H1 (cell line): ENCODE measurements around the gene MYO18A. TPM values are rescaled to one million over a fixed set of nuclear protein-coding genes. Genes with fewer than 3 reads are reported as not detected.

Experiments
- CTCF ChIA-PET: fragments of 300-600 bp; sonication (Branson Sonifier 250); formaldehyde crosslinking; loops from one replicate; lab custom pipeline; 2021; ENCODE audit not compliant: partially characterized antibody; lab: Charles Lee
- POLR2A ChIA-PET: fragments of 300-600 bp; sonication (Branson Sonifier 250); formaldehyde crosslinking; loops from one replicate; lab custom pipeline; 2021; ENCODE audit warnings: inconsistent platforms; ENCODE audit not compliant: partially characterized antibody; lab: Charles Lee
- DNase-seq, 2 experiments: peaks; one replicate each; pipeline versions ENCODE4 v3.0.0 to v3.0.0-alpha.2; 2010 to 2022; ENCODE audit warnings: low spot score in 2 of 2, low read depth in 1 of 2, mixed read lengths in 1 of 2
- FAIRE-seq: peaks from 2 replicates; lab custom pipeline; 2011; peaks lifted over from hg19 to GRCh38; lab: Jason Lieb, UNC
- H2AFZ ChIP-seq: 2 replicates; pipeline ENCODE4 v1.8.1; 2012; ENCODE audit warnings: low read length, inconsistent platforms
- H2AK5ac ChIP-seq: 2 replicates; pipeline ENCODE4 v1.6.1; 2013; ENCODE audit warnings: low read depth, low read length
- H2BK120ac ChIP-seq: replicated peaks from 2 replicates; pipeline ENCODE3; 2013; ENCODE audit warnings: low read depth, low read length, inconsistent platforms
- H2BK12ac ChIP-seq: 2 replicates; pipeline ENCODE4 v1.6.1; 2013; ENCODE audit warnings: low read depth, low read length
- H2BK15ac ChIP-seq: 2 replicates; pipeline ENCODE4 v1.6.1; 2013; ENCODE audit warnings: low read length
- H2BK20ac ChIP-seq: 2 replicates; pipeline ENCODE4 v1.6.1; 2013; ENCODE audit warnings: low read length
- H2BK5ac ChIP-seq: 2 replicates; pipeline ENCODE4 v1.6.1; 2013; ENCODE audit warnings: low read depth, low read length
- H3K14ac ChIP-seq: 2 replicates; pipeline ENCODE4 v1.6.1; 2013; ENCODE audit warnings: inconsistent platforms; ENCODE audit not compliant: insufficient read length
- H3K18ac ChIP-seq: 2 replicates; pipeline ENCODE4 v1.6.1; 2013; ENCODE audit warnings: low read length; ENCODE audit errors: extremely low read depth
- H3K23ac ChIP-seq: 2 replicates; pipeline ENCODE4 v1.6.1; 2013; ENCODE audit warnings: inconsistent platforms; ENCODE audit not compliant: insufficient read length
- H3K23me2 ChIP-seq: 2 replicates; pipeline ENCODE4 v1.6.1; 2013; ENCODE audit warnings: low read depth, low read length
- H3K27ac ChIP-seq: 2 replicates; pipeline ENCODE4 v1.6.1; 2011; ENCODE audit warnings: low read depth, low read length, inconsistent platforms
- H3K27me3 ChIP-seq, 4 experiments: replicated peaks in 1 of 4; 1 replicate in 1 of 4; 2 replicates in 3 of 4; pipeline versions ENCODE4 v1.6.1 to v1.8.1; 2011 to 2013; ENCODE audit warnings: low read length in 3 of 4, mild to moderate bottlenecking in 3 of 4, inconsistent platforms in 2 of 4, mixed read lengths in 2 of 4, moderate library complexity in 1 of 4; ENCODE audit not compliant: control insufficient read depth in 3 of 4, insufficient read depth in 3 of 4; ENCODE audit errors: extremely low read depth in 1 of 4
- H3K36me3 ChIP-seq, 4 experiments: 2 replicates each; pipeline versions ENCODE4 v1.6.1 to v1.8.1; 2011 to 2013; ENCODE audit warnings: mild to moderate bottlenecking in 4 of 4, low read length in 3 of 4, moderate library complexity in 2 of 4, control low read depth in 1 of 4, inconsistent platforms in 1 of 4; ENCODE audit not compliant: insufficient read depth in 4 of 4, control insufficient read depth in 2 of 4
- H3K4ac ChIP-seq: replicated peaks from 2 replicates; pipeline ENCODE3; 2013; ENCODE audit warnings: low read length, low read depth, mixed read lengths, inconsistent platforms; ENCODE audit not compliant: insufficient read length
- H3K4me1 ChIP-seq, 4 experiments: replicated peaks in 1 of 4; 1 replicate in 1 of 4; 2 replicates in 3 of 4; pipeline versions ENCODE4 v1.6.1 to v1.8.1; 2011 to 2013; ENCODE audit warnings: low read length in 3 of 4, inconsistent platforms in 2 of 4, mixed read lengths in 1 of 4; ENCODE audit not compliant: insufficient read depth in 4 of 4, control insufficient read depth in 3 of 4
- H3K4me2 ChIP-seq, 2 experiments: 2 replicates each; pipeline versions ENCODE4 v1.6.1 to v1.8.1; 2011 to 2013; ENCODE audit warnings: low read depth in 2 of 2, low read length in 2 of 2, control low read depth in 1 of 2, inconsistent platforms in 1 of 2, mild to moderate bottlenecking in 1 of 2; ENCODE audit not compliant: insufficient read depth in 1 of 2
- H3K4me3 ChIP-seq, 4 experiments: fragments of 200-600, 300-600 bp in 1 of 4; sonication (generic), shearing (Covaris generic), sonication (Bioruptor Twin) in 1 of 4; 2 replicates each; pipeline versions ENCODE4 v1.5.1 to v1.8.1; 2011 to 2016; ENCODE audit warnings: low read length in 4 of 4, low read depth in 3 of 4, control low read depth in 2 of 4, inconsistent platforms in 2 of 4, mild to moderate bottlenecking in 2 of 4, mixed read lengths in 1 of 4, moderate library complexity in 1 of 4; ENCODE audit not compliant: insufficient read depth in 2 of 4; ENCODE audit errors: extremely low read depth in 1 of 4
- H3K56ac ChIP-seq: replicated peaks from 2 replicates; pipeline ENCODE3; 2013; ENCODE audit warnings: low read depth, mild to moderate bottlenecking, mixed read lengths, low read length, inconsistent platforms; ENCODE audit not compliant: insufficient read length
- H3K79me1 ChIP-seq: 2 replicates; pipeline ENCODE4 v1.6.1; 2013; ENCODE audit warnings: low read depth, low read length, control low read depth
- H3K79me2 ChIP-seq, 2 experiments: 2 replicates each; pipeline versions ENCODE4 v1.6.1 to v1.8.1; 2012 to 2013; ENCODE audit warnings: low read length in 2 of 2, mild to moderate bottlenecking in 2 of 2, inconsistent platforms in 1 of 2; ENCODE audit not compliant: insufficient read depth in 2 of 2, control insufficient read depth in 1 of 2
- H3K9ac ChIP-seq, 4 experiments: replicated peaks in 1 of 4; 1 replicate in 1 of 4; 2 replicates in 3 of 4; pipeline versions ENCODE4 v1.6.1 to v1.8.1; 2011 to 2013; ENCODE audit warnings: low read depth in 3 of 4, low read length in 3 of 4, control low read depth in 2 of 4, mild to moderate bottlenecking in 2 of 4, moderate library complexity in 2 of 4, inconsistent platforms in 1 of 4; ENCODE audit errors: extremely low read depth in 1 of 4
- H3K9me3 ChIP-seq, 2 experiments: 2 replicates each; pipeline versions ENCODE4 v1.6.1 to v1.8.1; 2012 to 2013; ENCODE audit warnings: mild to moderate bottlenecking in 2 of 2, moderate library complexity in 2 of 2, control low read depth in 1 of 2, inconsistent platforms in 1 of 2, low read depth in 1 of 2, low read length in 1 of 2, mixed read lengths in 1 of 2; ENCODE audit not compliant: insufficient read depth in 2 of 2
- H4K20me1 ChIP-seq, 2 experiments: replicated peaks in 1 of 2; 2 replicates each; pipeline versions ENCODE3 to v1.8.1; 2011 to 2013; ENCODE audit warnings: inconsistent platforms in 2 of 2, low read length in 2 of 2, mild to moderate bottlenecking in 1 of 2; ENCODE audit not compliant: insufficient read depth in 2 of 2, control insufficient read depth in 1 of 2
- H4K5ac ChIP-seq: 2 replicates; pipeline ENCODE4 v1.6.1; 2013; ENCODE audit warnings: low read length, low read depth, mixed read lengths, inconsistent platforms; ENCODE audit not compliant: insufficient read length
- H4K8ac ChIP-seq: 2 replicates; pipeline ENCODE4 v1.8.0; 2013; ENCODE audit warnings: mild to moderate bottlenecking, moderate library complexity, low read length, inconsistent platforms; ENCODE audit not compliant: insufficient read depth; ENCODE audit errors: extremely low read depth
- H4K91ac ChIP-seq: replicated peaks from 2 replicates; pipeline ENCODE3; 2013; ENCODE audit warnings: low read length, mixed read lengths, inconsistent platforms; ENCODE audit not compliant: insufficient read length
- CHD2 ChIP-seq: IDR thresholded peaks from 2 replicates; pipeline ENCODE4 v1.6.1; 2012; ENCODE audit warnings: low read length, improper control_type of control experiment
- CTBP2 ChIP-seq: IDR thresholded peaks from 2 replicates; pipeline ENCODE4 v1.7.0; 2011; ENCODE audit warnings: borderline replicate concordance, mild to moderate bottlenecking, moderate library complexity, mixed read lengths, low read length; ENCODE audit not compliant: insufficient read depth, insufficient read length
- EGR1 ChIP-seq: IDR thresholded peaks from 2 replicates; pipeline ENCODE4 v1.6.1; 2011; ENCODE audit warnings: low read depth, low read length, borderline replicate concordance
- KDM1A ChIP-seq: fragments of 200-600, 300-600 bp; sonication (generic); IDR thresholded peaks from 2 replicates; pipeline ENCODE4 v1.7.1; 2016; ENCODE audit warnings: mild to moderate bottlenecking, low read length, borderline replicate concordance
- KDM4A ChIP-seq: IDR thresholded peaks from one replicate; pipeline ENCODE4 v1.7.1; 2012; ENCODE audit warnings: low read depth, mild to moderate bottlenecking, moderate library complexity, low read length, inconsistent platforms; ENCODE audit not compliant: severe bottlenecking
- RNF2 ChIP-seq: fragments of 200-900, 300-1000 bp; sonication (generic); IDR thresholded peaks from 2 replicates; pipeline ENCODE4 v1.7.1; 2016; ENCODE audit warnings: borderline replicate concordance, low read depth, mild to moderate bottlenecking, antibody characterized with exemption, low read length; ENCODE audit not compliant: poor library complexity, severe bottlenecking; ENCODE audit errors: missing control alignments
- SIRT6 ChIP-seq: IDR thresholded peaks from one replicate; pipeline ENCODE4 v1.7.1; 2012; ENCODE audit warnings: low read length, inconsistent platforms
- SRF ChIP-seq: IDR thresholded peaks from 2 replicates; pipeline ENCODE4 v1.6.1; 2011; ENCODE audit warnings: mild to moderate bottlenecking, low read depth, low read length, moderate library complexity
- ZNF274 ChIP-seq: IDR thresholded peaks from 2 replicates; pipeline ENCODE4 v1.7.0; 2012; ENCODE audit warnings: low read length, borderline replicate concordance; ENCODE audit errors: extremely low read depth
- WGBS, 2 experiments: shearing (Covaris generic) in 1 of 2; methylation state at CpG; one replicate each; pipeline versions ENCODE4 v1.1.6 to v1.1.7; 2013 to 2015; ENCODE audit warnings: low lambda C conversion rate in 2 of 2, mixed read lengths in 2 of 2, inconsistent platforms in 1 of 2, low coverage in 1 of 2, missing lambda C conversion rate in 1 of 2; ENCODE audit not compliant: insufficient replicate concordance in 2 of 2, insufficient coverage in 1 of 2, insufficient read length in 1 of 2; ENCODE audit errors: extremely low coverage in 1 of 2, missing lambda C conversion rate in 1 of 2; 5-methylcytosine and 5-hydroxymethylcytosine counted together
- polyA plus RNA-seq, 7 experiments: library from polyadenylated mRNA; depleted of rRNA in 3 of 7; stranded (reverse) in 5 of 7; unstranded in 2 of 7; fragments of >200 nt in 5 of 7; fragments of 200-250 nt in 2 of 7; gene quantifications; 1 replicate in 5 of 7; 2 replicates in 1 of 7; 4 replicates in 1 of 7; pipeline versions ENCODE4 v1.2.1 to v1.2.3, GENCODE V29; 2011 to 2013; ENCODE audit warnings: missing spikeins in 2 of 7, mixed read lengths in 2 of 7
- total RNA-seq: library from RNA; stranded (reverse); fragmentation: NEBNext Ultra II Directional; extraction: Animal tissue kit (Norgen Biotek cat#: 25700); gene quantifications from 2 replicates; pipeline ENCODE4 v1.2.1, GENCODE V29; 2021

MYO18A gene
- total and polyA plus RNA-seq, 2 of the 8 experiments (the other 6 are each of a cell fraction or from before 2014, with no cell fraction given): 7.6 to 43.8 TPM

DNA sequence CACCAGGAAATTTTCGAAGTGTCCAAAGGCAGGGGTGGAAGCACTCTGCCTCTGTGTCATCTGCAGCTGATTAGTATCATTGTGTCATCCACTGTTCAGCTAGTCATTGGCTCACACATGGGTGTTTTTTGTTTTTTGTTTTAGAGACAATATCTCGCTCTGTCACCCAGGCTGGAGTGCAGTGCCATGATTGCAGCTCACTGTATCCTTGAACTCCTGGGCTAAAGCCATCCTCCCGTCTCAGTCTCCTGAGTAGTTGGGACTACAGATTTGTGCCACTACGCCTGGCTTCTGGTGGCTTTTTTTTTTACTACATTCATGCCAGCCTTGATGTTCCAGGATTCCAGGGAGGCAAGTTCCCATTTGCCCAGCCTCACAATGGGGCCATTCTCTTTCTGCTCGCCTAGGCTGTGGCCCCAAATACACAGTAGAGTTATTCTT is 32.5 kb upstream of the MYO18A start:
- CTCF ChIA-PET: interaction anchor here (0.6 to 18.3 kb wide), 11 partner anchors 8 to 280 kb away, joined by 3 to 333 read pairs (median 5); partner anchors contain the start of gene MYO18A

More for the DNA sequence above, 32.5 kb upstream of the MYO18A start:
- FAIRE-seq: no peak
- H2BK5ac ChIP-seq: no peak overlapping the region
- H2AK5ac ChIP-seq: no peak overlapping the region
- H3K79me1 ChIP-seq: no peaks in the 10 kb centered on the region
- H3K14ac ChIP-seq: no peak overlapping the region
- peaks cover 0 to 7% (median 3%) of the 10 kb centered on the region in 4 experiments; a peak in 6 of 7 replicates for H3K4me1 ChIP-seq
- H3K56ac ChIP-seq: no peak overlapping the region
- H2BK12ac ChIP-seq: no peak overlapping the region
- no peak overlapping the region for H4K91ac ChIP-seq
- H3K9ac ChIP-seq: no peak overlapping the region
- H3K4me3 ChIP-seq: no peak overlapping the region
- H2BK20ac ChIP-seq: no peak overlapping the region
- no peak overlapping the region for H3K23ac ChIP-seq
- no peaks in the 10 kb centered on the region; the same call in 1 of the 2 replicates for H3K23me2 ChIP-seq
- H3K27me3 ChIP-seq: no peaks in the 10 kb centered on the region
- H2BK15ac ChIP-seq: no peak overlapping the region
- no peak overlapping the region for H4K8ac ChIP-seq
- no peaks in the 10 kb centered on the region for H4K20me1 ChIP-seq
- 85% methylated on average over 5 of the region's 5 CpGs; no CpG with 5 or more reads in 1 of the 2 experiments for WGBS, 2 experiments
- H3K4ac ChIP-seq: no peak overlapping the region
- no peak overlapping the region for H3K4me2 ChIP-seq
- POLR2A ChIA-PET: no interaction called here
- no peak for DNase-seq
- no peaks in the 10 kb centered on the region for H3K79me2 ChIP-seq
- H2BK120ac ChIP-seq: no peak overlapping the region
- TF ChIP-seq KDM4A (no peak), ZNF274 (no peak), CTBP2 (no peak), SIRT6 (no peak), KDM1A (no peak), SRF (no peak), RNF2 (no peak), EGR1 (no peak), CHD2 (no peak)
- H4K5ac ChIP-seq: no peak overlapping the region
- no peak overlapping the region for H3K18ac ChIP-seq
- H3K27ac ChIP-seq: no peak overlapping the region
- H2AFZ ChIP-seq: no peak overlapping the region
- no peaks in the 10 kb centered on the region for H3K9me3 ChIP-seq
- no peaks in the 10 kb centered on the region for H3K36me3 ChIP-seq
